ENCODE results near the gene AMPD3. TPM values are rescaled to one million over a fixed set of nuclear protein-coding genes. Genes with fewer than 3 reads are reported as not detected.

AMPD3 gene
- total RNA-seq, 2 donors from 2014 or later: 20.0 to 22.1 TPM

DNA sequence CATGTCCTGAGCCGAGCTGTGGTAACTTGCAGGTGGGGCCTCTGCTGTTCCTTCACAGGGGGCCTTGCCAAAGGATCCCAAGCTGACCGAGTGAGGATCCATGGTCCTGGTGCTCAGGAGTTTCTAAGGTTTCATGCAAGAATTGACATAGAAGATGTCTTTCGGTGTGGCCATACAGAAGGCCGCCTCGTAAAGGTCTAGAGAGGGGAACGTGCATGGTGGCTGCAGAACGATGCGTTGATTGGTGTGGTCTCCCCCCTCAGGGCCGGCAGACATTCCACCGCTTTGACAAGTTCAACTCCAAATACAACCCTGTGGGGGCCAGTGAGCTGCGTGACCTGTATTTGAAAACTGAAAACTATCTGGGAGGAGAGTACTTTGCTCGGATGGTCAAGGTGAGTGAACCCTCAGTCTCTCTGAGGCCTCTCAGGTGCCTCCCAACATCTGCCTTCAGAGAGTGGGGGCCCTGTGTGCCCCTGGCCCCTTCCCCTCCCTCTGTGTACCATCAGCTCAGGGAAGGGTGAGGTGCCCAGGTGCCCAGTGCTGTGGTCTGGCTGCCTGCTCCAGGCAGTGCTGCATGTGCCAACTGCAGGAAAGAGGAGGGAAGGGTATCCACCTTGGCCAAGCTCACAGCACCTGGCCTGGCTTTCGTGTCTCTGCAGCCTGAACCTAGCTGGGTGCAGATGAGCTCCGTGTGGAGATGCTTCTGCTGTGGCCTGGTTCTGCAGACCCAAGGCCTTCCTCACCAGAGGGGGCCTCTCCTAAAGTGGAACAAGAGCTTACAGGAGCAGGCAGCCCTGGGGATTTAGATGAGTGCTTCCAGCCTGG is 39.8 kb downstream of the AMPD3 start:
- Histone ChIP-seq H3K4me1 (replicated peaks) (no peaks in the 10 kb centered on the region), H3K27me3 (replicated peaks; ENCODE audit: insufficient read depth) (no peaks in the 10 kb centered on the region), H3K4me3 (no peak overlapping the region), H3K9me3 (no peaks in the 10 kb centered on the region), H3K27ac (no peak overlapping the region), H3K36me3 (peaks cover 0 to 3% of the 10 kb centered on the region in 2 donors)
- intact Hi-C loops (cut with DNase I): loop anchor here (5.0 kb wide), 1 partner anchor 38 kb away; the partner anchor contains the start of gene AMPD3
- DNase-seq (ENCODE audit: low spot score): no peak
- TF ChIP-seq POLR2AphosphoS5 (IDR thresholded peaks at IDR 0.05) (no peak), CTCF (IDR thresholded peaks at IDR 0.05) (no peak), POLR2A (IDR thresholded peaks at IDR 0.05) (no peak)
- WGBS: 95% methylated on average over 14 of the region's 14 CpGs

DNA sequence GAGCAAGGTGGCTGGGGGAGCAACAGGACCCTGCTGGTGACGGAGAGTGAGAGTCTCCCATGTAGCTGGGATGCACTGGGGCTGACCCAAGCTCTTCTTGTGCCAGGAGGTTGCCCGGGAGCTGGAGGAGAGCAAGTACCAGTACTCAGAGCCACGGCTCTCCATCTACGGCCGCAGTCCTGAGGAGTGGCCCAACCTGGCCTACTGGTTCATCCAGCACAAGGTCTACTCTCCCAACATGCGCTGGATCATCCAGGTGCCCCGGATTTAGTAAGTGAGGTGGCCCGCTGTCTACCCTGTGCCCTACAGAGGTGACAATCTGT is 40.4 kb downstream of the AMPD3 start:
- H3K27ac ChIP-seq: no peak overlapping the region
- intact Hi-C loops (cut with DNase I): no loop called here
- H3K27me3 ChIP-seq (replicated peaks; ENCODE audit: insufficient read depth): no peaks in the 10 kb centered on the region
- TF ChIP-seq POLR2AphosphoS5 (IDR thresholded peaks at IDR 0.05) (no peak), CTCF (IDR thresholded peaks at IDR 0.05) (no peak), POLR2A (IDR thresholded peaks at IDR 0.05) (no peak)
- peaks cover 0 to 3% of the 10 kb centered on the region in 2 donors for H3K36me3 ChIP-seq
- DNase-seq (ENCODE audit: low spot score): no peak
- WGBS: 90% methylated on average over 6 of the region's 8 CpGs
- H3K4me1 ChIP-seq (replicated peaks): no peaks in the 10 kb centered on the region
- H3K4me3 ChIP-seq: no peak overlapping the region
- H3K9me3 ChIP-seq: no peaks in the 10 kb centered on the region

- H3K9me3 ChIP-seq: no peaks in the 10 kb centered on the region
- intact Hi-C loops (cut with DNase I): no loop called here
- no peak for TF ChIP-seq POLR2A (IDR thresholded peaks at IDR 0.05)
- TF ChIP-seq POLR2AphosphoS5 (IDR thresholded peaks at IDR 0.05): no peak
- no peak for TF ChIP-seq CTCF (IDR thresholded peaks at IDR 0.05)
- whole genome bisulfite sequencing: 98% methylated on average over 3 of the region's 4 CpGs
- no peaks in the 10 kb centered on the region for H3K4me1 ChIP-seq (replicated peaks)
- no peak overlapping the region for H3K4me3 ChIP-seq
- no peaks in the 10 kb centered on the region for H3K27me3 ChIP-seq (replicated peaks; ENCODE audit: insufficient read depth)
- no peak overlapping the region for H3K27ac ChIP-seq
- peaks cover 0 to 3% of the 10 kb centered on the region in 2 donors for H3K36me3 ChIP-seq
- no peak for DNase-seq (ENCODE audit: low spot score)
Measured at GRCh38 chr11:10496296-10496936, 41.4 kb downstream of the AMPD3 start.

DNA sequence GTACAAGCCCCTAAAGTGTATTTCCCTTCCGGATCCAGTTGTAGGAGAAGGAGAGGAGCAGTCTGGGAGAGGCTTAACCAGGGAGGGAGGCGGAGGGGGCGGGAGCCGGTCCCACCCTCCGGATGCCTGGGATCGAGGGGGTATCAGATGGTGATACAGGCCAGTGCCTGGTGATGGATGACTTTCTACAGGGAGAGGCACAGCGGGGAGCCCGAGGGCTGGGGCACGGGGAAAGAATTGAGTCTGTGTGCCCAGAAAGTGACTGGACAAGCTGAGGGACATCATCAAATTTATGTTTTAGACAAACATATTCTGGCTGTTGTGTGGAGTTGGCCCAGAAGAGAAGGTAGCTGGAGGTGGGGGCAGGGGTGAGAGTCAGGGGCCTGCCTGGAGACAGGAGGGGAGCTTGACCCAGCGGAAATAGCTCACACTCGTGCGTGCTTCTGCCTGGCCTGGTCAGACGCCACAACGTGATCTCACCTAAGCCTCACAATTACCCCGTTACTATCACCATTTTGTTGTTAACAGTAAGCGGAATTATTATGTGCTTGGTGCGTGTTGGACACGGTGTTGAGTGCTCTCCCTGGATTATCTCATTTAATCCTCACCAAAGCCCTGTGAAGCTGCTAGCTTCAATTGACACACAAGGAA is 42.4 kb downstream of the AMPD3 start:
- intact Hi-C loops (cut with DNase I): no loop called here
- TF ChIP-seq CTCF (IDR thresholded peaks at IDR 0.05): no peak
- no peak for TF ChIP-seq POLR2AphosphoS5 (IDR thresholded peaks at IDR 0.05)
- no peak for TF ChIP-seq POLR2A (IDR thresholded peaks at IDR 0.05)
- H3K4me3 ChIP-seq: no peak overlapping the region
- no peak for DNase-seq (ENCODE audit: low spot score)
- WGBS: 83% methylated on average over 18 of the region's 18 CpGs
- H3K4me1 ChIP-seq (replicated peaks): no peaks in the 10 kb centered on the region
- no peaks in the 10 kb centered on the region for H3K27me3 ChIP-seq (replicated peaks; ENCODE audit: insufficient read depth)
- no peaks in the 10 kb centered on the region for H3K9me3 ChIP-seq
- no peak overlapping the region for H3K27ac ChIP-seq
- H3K36me3 ChIP-seq: peaks cover 0 to 7% of the 10 kb centered on the region in 2 donors
